Mesenchymal stem cell (in vitro differentiated cells and primary cell): ENCODE data around the gene GREB1L.

Source experiments
- DNase-seq: peaks from one replicate; pipeline ENCODE4 v3.0.0-alpha.2; 2013
- H2AFZ ChIP-seq: one replicate; pipeline ENCODE4 v1.6.1; 2013; ENCODE audit warnings: low read depth, mild to moderate bottlenecking, control low read depth, inconsistent platforms, low read length, moderate library complexity
- H2AK5ac ChIP-seq: 2 replicates; pipeline ENCODE4 v1.6.1; 2013; ENCODE audit warnings: low read length, moderate library complexity, mild to moderate bottlenecking, inconsistent platforms; ENCODE audit not compliant: severe bottlenecking
- H2BK120ac ChIP-seq: one replicate; pipeline ENCODE4 v1.6.1; 2013; ENCODE audit warnings: low read depth, mild to moderate bottlenecking, inconsistent platforms, low read length, moderate library complexity
- H2BK12ac ChIP-seq, 2 experiments: one replicate each; pipeline ENCODE4 v1.6.1; 2013; ENCODE audit warnings: inconsistent platforms in 2 of 2, low read length in 2 of 2, mild to moderate bottlenecking in 2 of 2, moderate library complexity in 2 of 2, control low read depth in 1 of 2
- H2BK15ac ChIP-seq: one replicate; pipeline ENCODE4 v1.6.1; 2013; ENCODE audit warnings: mild to moderate bottlenecking, low read depth, inconsistent platforms; ENCODE audit not compliant: poor library complexity, severe bottlenecking
- H2BK5ac ChIP-seq: 2 replicates; pipeline ENCODE4 v1.6.1; 2013; ENCODE audit warnings: low read depth, mild to moderate bottlenecking, low read length, control low read depth, inconsistent platforms; ENCODE audit not compliant: poor library complexity, severe bottlenecking
- H3K14ac ChIP-seq, 2 experiments: one replicate each; pipeline ENCODE4 v1.6.1; 2013; ENCODE audit warnings: inconsistent platforms in 2 of 2, low read length in 2 of 2, control low read depth in 1 of 2, mild to moderate bottlenecking in 1 of 2, moderate library complexity in 1 of 2
- H3K18ac ChIP-seq, 2 experiments: one replicate each; pipeline ENCODE4 v1.6.1; 2013; ENCODE audit warnings: inconsistent platforms in 2 of 2, low read length in 2 of 2, control low read depth in 1 of 2, low read depth in 1 of 2, mild to moderate bottlenecking in 1 of 2
- H3K23ac ChIP-seq, 2 experiments: one replicate each; pipeline ENCODE4 v1.6.1; 2013; ENCODE audit warnings: inconsistent platforms in 2 of 2, low read length in 2 of 2, mild to moderate bottlenecking in 2 of 2, moderate library complexity in 2 of 2, control low read depth in 1 of 2
- H3K27ac ChIP-seq: 2 replicates; pipeline ENCODE4 v1.5.1; 2013; ENCODE audit warnings: mild to moderate bottlenecking, moderate library complexity, low read length, control low read depth, inconsistent platforms; ENCODE audit not compliant: poor library complexity, severe bottlenecking
- H3K27me3 ChIP-seq, 2 experiments: 2 replicates each; pipeline versions ENCODE4 v1.6.1 to v1.7.0; 2013; ENCODE audit warnings: low read length in 2 of 2, mild to moderate bottlenecking in 2 of 2, moderate library complexity in 2 of 2, control low read depth in 1 of 2, inconsistent platforms in 1 of 2; ENCODE audit not compliant: control insufficient read depth in 1 of 2, insufficient read depth in 1 of 2
- H3K36me3 ChIP-seq, 2 experiments: 2 replicates each; pipeline versions ENCODE4 v1.6.1 to v1.7.0; 2013; ENCODE audit warnings: low read length in 2 of 2, control low read depth in 1 of 2, inconsistent platforms in 1 of 2, low read depth in 1 of 2, mild to moderate bottlenecking in 1 of 2; ENCODE audit not compliant: insufficient read depth in 2 of 2, control insufficient read depth in 1 of 2
- H3K4ac ChIP-seq, 2 experiments: one replicate each; pipeline ENCODE4 v1.6.1; 2013; ENCODE audit warnings: inconsistent platforms in 2 of 2, low read length in 2 of 2, mild to moderate bottlenecking in 2 of 2, moderate library complexity in 2 of 2, control low read depth in 1 of 2, low read depth in 1 of 2
- H3K4me1 ChIP-seq: 2 replicates; pipeline ENCODE4 v1.6.1; 2013; ENCODE audit warnings: low read depth, low read length, control low read depth; ENCODE audit not compliant: control insufficient read depth, insufficient read depth
- H3K4me2 ChIP-seq: 2 replicates; pipeline ENCODE4 v1.6.1; 2013; ENCODE audit warnings: low read length, mild to moderate bottlenecking, inconsistent platforms; ENCODE audit not compliant: poor library complexity, severe bottlenecking
- H3K4me3 ChIP-seq, 2 experiments: 2 replicates each; pipeline versions ENCODE4 v1.5.1 to v1.7.0; 2013; ENCODE audit warnings: low read length in 2 of 2, mild to moderate bottlenecking in 2 of 2, control low read depth in 1 of 2, low read depth in 1 of 2; ENCODE audit not compliant: insufficient read depth in 1 of 2
- H3K79me1 ChIP-seq: replicated peaks from 2 replicates; pipeline ENCODE4 v1.6.1; 2013; ENCODE audit warnings: mild to moderate bottlenecking, control low read depth, low read length, inconsistent platforms; ENCODE audit not compliant: poor library complexity, severe bottlenecking
- H3K9ac ChIP-seq: 2 replicates; pipeline ENCODE4 v1.7.0; 2013; ENCODE audit warnings: mild to moderate bottlenecking, low read length, moderate library complexity
- H3K9me3 ChIP-seq: 2 replicates; pipeline ENCODE4 v1.7.0; 2013; ENCODE audit warnings: mild to moderate bottlenecking, low read length; ENCODE audit not compliant: control insufficient read depth
- H4K8ac ChIP-seq: one replicate; pipeline ENCODE4 v1.6.1; 2013; ENCODE audit warnings: inconsistent platforms, mild to moderate bottlenecking, low read length, moderate library complexity
- H4K91ac ChIP-seq: one replicate; pipeline ENCODE4 v1.6.1; 2013; ENCODE audit warnings: mild to moderate bottlenecking, low read length, inconsistent platforms
- WGBS: methylation state at CpG from one replicate; pipeline ENCODE4 v1.1.7; 2013; ENCODE audit warnings: mixed read lengths; 5-methylcytosine and 5-hydroxymethylcytosine counted together

The GREB1L gene

DNA sequence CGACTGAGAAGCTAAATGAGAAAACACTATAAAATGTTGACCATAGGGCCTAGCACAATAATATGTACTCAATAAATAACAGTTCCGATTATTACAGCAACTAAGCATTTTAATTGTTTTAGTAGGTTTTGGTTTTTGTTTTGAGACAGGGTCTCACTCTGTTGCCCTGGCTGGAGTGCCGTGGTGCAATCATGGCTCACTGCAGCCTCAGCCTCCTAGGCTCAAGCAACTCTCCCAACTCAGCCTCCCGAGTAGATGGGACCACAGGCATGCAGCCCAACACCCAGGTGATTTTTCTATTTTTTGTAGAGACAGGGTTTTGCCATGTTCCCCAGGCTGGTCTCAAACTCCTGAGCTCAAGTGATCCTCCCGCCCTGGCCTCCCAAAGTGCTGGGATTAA lies 304.4 kb downstream of the GREB1L start:
- Histone ChIP-seq H3K9ac (no peak overlapping the region), H2AK5ac (no peak overlapping the region), H2BK12ac (no peak overlapping the region), H3K4me1 (peaks cover 2% of the 10 kb centered on the region), H2AFZ (no peak overlapping the region), H3K36me3 (peaks cover 20 to 31% of the 10 kb centered on the region in 2 experiments), H3K14ac (no peak overlapping the region), H3K18ac (no peak overlapping the region), H4K8ac (no peak overlapping the region), H2BK120ac (no peak overlapping the region), H3K4me3 (no peak overlapping the region), H3K9me3 (no peaks in the 10 kb centered on the region), H3K27me3 (no peaks in the 10 kb centered on the region), H4K91ac (no peak overlapping the region), H3K4ac (no peak overlapping the region), H2BK5ac (no peak overlapping the region), H3K27ac (no peak overlapping the region), H2BK15ac (no peak overlapping the region), H3K79me1 (peaks cover 15% of the 10 kb centered on the region), H3K23ac (no peak overlapping the region), H3K4me2 (no peak overlapping the region)
- no peak for DNase-seq
- WGBS: over 99% methylated on average over 4 of the region's 5 CpGs

DNA sequence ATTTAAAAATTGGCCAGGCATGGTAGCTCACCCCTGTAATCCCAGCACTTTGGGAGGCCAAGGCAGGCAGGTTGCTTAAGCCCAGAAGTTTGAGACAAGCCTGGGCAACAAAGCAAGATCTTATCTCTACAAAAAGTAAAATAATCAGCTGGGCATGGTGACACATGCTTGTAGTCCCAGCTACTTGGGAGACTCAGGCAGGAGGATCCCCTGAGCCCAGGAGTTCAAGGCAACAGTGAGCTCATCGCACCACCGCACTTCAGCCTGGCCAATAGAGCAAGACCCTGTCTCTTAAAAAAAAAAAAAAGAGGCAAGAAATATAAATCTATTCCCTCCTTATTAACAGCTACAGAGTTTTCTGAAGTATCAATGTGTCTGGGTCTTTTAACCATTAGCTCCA lies 306.6 kb downstream of the GREB1L start:
- no peak overlapping the region for H3K9ac ChIP-seq
- H3K4me2 ChIP-seq: no peak overlapping the region
- H4K91ac ChIP-seq: no peak overlapping the region
- H3K27me3 ChIP-seq: no peaks in the 10 kb centered on the region
- no peaks in the 10 kb centered on the region for H3K9me3 ChIP-seq
- no peak overlapping the region for H2BK12ac ChIP-seq
- peaks cover 19% of the 10 kb centered on the region for H3K79me1 ChIP-seq
- no peak overlapping the region for H3K18ac ChIP-seq
- DNase-seq: no peak
- no peak overlapping the region for H3K4ac ChIP-seq
- 100% methylated on average over 2 of the region's 2 CpGs for WGBS
- peaks cover 24 to 43% of the 10 kb centered on the region in 2 experiments for H3K36me3 ChIP-seq
- no peak overlapping the region for H3K4me3 ChIP-seq
- no peak overlapping the region for H4K8ac ChIP-seq
- H3K4me1 ChIP-seq: peaks cover 2% of the 10 kb centered on the region
- no peak overlapping the region for H3K27ac ChIP-seq
- no peak overlapping the region for H2BK15ac ChIP-seq
- H3K23ac ChIP-seq: no peak overlapping the region
- no peak overlapping the region for H2BK120ac ChIP-seq
- no peak overlapping the region for H3K14ac ChIP-seq
- no peak overlapping the region for H2AK5ac ChIP-seq
- H2AFZ ChIP-seq: no peak overlapping the region
- no peak overlapping the region for H2BK5ac ChIP-seq

DNA sequence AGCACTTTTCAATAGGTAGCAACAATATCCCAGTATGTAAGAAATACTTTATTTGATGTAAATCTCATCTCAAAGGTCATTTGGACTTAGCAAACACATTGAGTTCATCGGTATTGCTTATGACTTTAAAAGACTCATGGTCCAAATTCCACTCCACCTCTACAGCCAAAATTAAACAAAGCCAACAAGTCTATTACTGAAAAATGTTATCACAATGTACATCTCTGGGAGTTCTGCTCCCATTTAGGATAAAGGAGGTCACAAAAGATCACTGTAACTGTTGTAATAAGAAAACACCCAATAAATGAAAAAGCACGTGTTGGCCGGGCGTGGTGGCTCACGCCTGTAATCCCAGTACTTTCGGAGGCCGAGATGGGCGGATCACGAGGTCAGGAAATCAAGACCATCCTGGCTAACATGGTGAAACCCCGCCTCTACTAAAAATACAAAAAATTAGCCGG lies 308.5 kb downstream of the GREB1L start:
- no peak overlapping the region for H3K4me2 ChIP-seq
- no peak overlapping the region for H2BK15ac ChIP-seq
- H3K4me3 ChIP-seq: no peak overlapping the region
- H3K27me3 ChIP-seq: no peaks in the 10 kb centered on the region
- peaks cover 2% of the 10 kb centered on the region for H3K4me1 ChIP-seq
- DNase-seq: no peak
- no peak overlapping the region for H4K91ac ChIP-seq
- H4K8ac ChIP-seq: no peak overlapping the region
- no peak overlapping the region for H3K14ac ChIP-seq
- peaks cover 27 to 48% of the 10 kb centered on the region in 2 experiments for H3K36me3 ChIP-seq
- H3K23ac ChIP-seq: no peak overlapping the region
- H2BK12ac ChIP-seq: no peak overlapping the region
- no peaks in the 10 kb centered on the region for H3K9me3 ChIP-seq
- WGBS: 98% methylated on average over 10 of the region's 11 CpGs
- H3K4ac ChIP-seq: no peak overlapping the region
- H3K18ac ChIP-seq: no peak overlapping the region
- H2AK5ac ChIP-seq: no peak overlapping the region
- no peak overlapping the region for H3K27ac ChIP-seq
- no peak overlapping the region for H2BK120ac ChIP-seq
- H2BK5ac ChIP-seq: no peak overlapping the region
- H3K9ac ChIP-seq: no peak overlapping the region
- no peak overlapping the region for H2AFZ ChIP-seq
- peaks cover 18% of the 10 kb centered on the region for H3K79me1 ChIP-seq

DNA sequence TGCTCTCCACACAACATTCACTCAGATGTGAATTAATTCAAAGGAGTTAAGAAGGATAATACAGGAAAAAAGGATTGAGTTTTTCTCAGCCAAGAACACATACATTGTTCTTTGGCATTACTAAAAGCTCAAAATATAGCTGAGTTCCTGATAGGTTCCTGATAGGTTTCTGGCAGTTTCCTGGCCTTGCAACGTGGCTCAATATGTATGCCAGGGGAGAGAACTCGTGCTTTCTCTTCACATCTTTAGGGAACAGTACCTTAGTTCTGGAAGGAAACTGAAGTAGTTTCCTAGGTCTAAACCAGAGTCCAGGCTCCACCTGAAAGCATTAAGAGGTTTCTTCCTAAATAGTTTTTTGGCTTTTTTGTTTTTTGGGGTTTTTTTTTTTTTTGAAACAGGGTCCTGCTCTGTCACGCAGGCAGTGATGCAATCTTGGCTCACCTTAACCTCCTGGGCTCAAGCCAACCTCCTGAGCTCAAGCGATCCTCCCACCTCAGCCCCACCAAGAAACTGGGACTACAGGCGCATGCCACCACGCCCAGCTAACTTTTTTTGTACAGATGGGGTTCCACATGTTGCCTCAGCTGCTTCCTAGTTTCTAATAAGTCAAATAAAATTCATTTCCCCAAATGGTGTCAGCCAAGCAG lies 315.7 kb downstream of the GREB1L start:
- H3K4me3 ChIP-seq: no peak overlapping the region
- H3K4me1 ChIP-seq: no peaks in the 10 kb centered on the region
- H2BK15ac ChIP-seq: no peak overlapping the region
- H3K4me2 ChIP-seq: no peak overlapping the region
- H2AFZ ChIP-seq: no peak overlapping the region
- H2BK5ac ChIP-seq: no peak overlapping the region
- no peak overlapping the region for H2AK5ac ChIP-seq
- no peak overlapping the region for H4K91ac ChIP-seq
- H3K36me3 ChIP-seq: peaks cover 29 to 61% of the 10 kb centered on the region in 2 experiments
- DNase-seq: no peak
- H3K23ac ChIP-seq: no peak overlapping the region
- 98% methylated on average over 6 of the region's 6 CpGs for WGBS
- H3K27me3 ChIP-seq: no peaks in the 10 kb centered on the region
- H3K9me3 ChIP-seq: no peaks in the 10 kb centered on the region
- no peak overlapping the region for H3K4ac ChIP-seq
- no peak overlapping the region for H2BK120ac ChIP-seq
- no peak overlapping the region for H3K9ac ChIP-seq
- H3K79me1 ChIP-seq: peaks cover 9% of the 10 kb centered on the region
- no peak overlapping the region for H3K14ac ChIP-seq
- no peak overlapping the region for H3K27ac ChIP-seq
- H4K8ac ChIP-seq: no peak overlapping the region
- H3K18ac ChIP-seq: no peak overlapping the region
- H2BK12ac ChIP-seq: no peak overlapping the region
